ENCODE data around the gene UACA. TPM values are rescaled to one million over a fixed set of nuclear protein-coding genes. Genes with fewer than 3 reads are reported as not detected.
A peak's percentile ranks its signal among the peaks of the same experiment; 100 is the strongest.

The UACA gene
- total RNA-seq, 2 donors from 2014 or later = 22.4 to 27.2 TPM

- no peaks in the 10 kb centered on the region for H3K9me3 ChIP-seq
- H3K36me3 ChIP-seq (replicated peaks in 1 of 2; ENCODE audit: insufficient read depth in 1 of 2, low read depth in 2 of 2) = no peaks in the 10 kb centered on the region
- ATAC-seq = no peak
- H3K27ac ChIP-seq = peak overlapping the region; percentile 22 to 51 (median 40)
- intact Hi-C loops (cut with DNase I) = no loop called here
- H3K4me1 ChIP-seq = peaks cover 28% of the 10 kb centered on the region
- H3K4me3 ChIP-seq = no peak overlapping the region
- H3K27me3 ChIP-seq = no peaks in the 10 kb centered on the region
- no peak for DNase-seq
- TF ChIP-seq POLR2A (IDR thresholded peaks at IDR 0.05) (no peak), CTCF (IDR thresholded peaks at IDR 0.05) (no peak)
Observed at GRCh38 chr15:70698426-70698825, 64.9 kb downstream of the UACA start.

- Histone ChIP-seq H3K4me1 (peaks cover 8% of the 10 kb centered on the region), H3K27me3 (no peaks in the 10 kb centered on the region), H3K27ac (no peak overlapping the region), H3K4me3 (no peak overlapping the region), H3K36me3 (replicated peaks in 1 of 2; ENCODE audit: insufficient read depth in 1 of 2, low read depth in 2 of 2) (no peaks in the 10 kb centered on the region), H3K9me3 (no peaks in the 10 kb centered on the region)
- intact Hi-C loops (cut with DNase I) = no loop called here
- no peak for ATAC-seq
- DNase-seq = no peak
- 25 to 31% methylated on average over 2 of the region's 2 CpGs for WGBS, 2 donors
- no peak for TF ChIP-seq POLR2A (IDR thresholded peaks at IDR 0.05)
- TF ChIP-seq CTCF (IDR thresholded peaks at IDR 0.05) = no peak
Observed at GRCh38 chr15:70690491-70691276, 72.7 kb downstream of the UACA start.

- 55 to 62% methylated on average over 2 of the region's 2 CpGs for WGBS, 2 donors
- ATAC-seq (no peak), DNase-seq (no peak)
- TF ChIP-seq CTCF (IDR thresholded peaks at IDR 0.05) (no peak), POLR2A (IDR thresholded peaks at IDR 0.05) (no peak)
- Histone ChIP-seq H3K36me3 (replicated peaks in 1 of 2; ENCODE audit: insufficient read depth in 1 of 2, low read depth in 2 of 2) (no peaks in the 10 kb centered on the region), H3K4me1 (peaks cover 8% of the 10 kb centered on the region), H3K4me3 (no peak overlapping the region), H3K27me3 (no peaks in the 10 kb centered on the region), H3K9me3 (no peaks in the 10 kb centered on the region), H3K27ac (no peak overlapping the region)
- intact Hi-C loops (cut with DNase I) = no loop called here
Observed at GRCh38 chr15:70690021-70690420, 73.3 kb downstream of the UACA start.

GRCh38 chr15:70687482-70687881 lies 75.9 kb downstream of the UACA start:
- H3K4me3 ChIP-seq = no peak overlapping the region
- intact Hi-C loops (cut with DNase I) = loop anchor here (10.0 kb wide), 1 partner anchor 117 kb away; no protein-coding TSS in a partner anchor
- TF ChIP-seq POLR2A (IDR thresholded peaks at IDR 0.05) = no peak
- TF ChIP-seq CTCF (IDR thresholded peaks at IDR 0.05) = no peak
- H3K27me3 ChIP-seq = no peaks in the 10 kb centered on the region
- no peak overlapping the region for H3K27ac ChIP-seq
- no peak for DNase-seq
- H3K9me3 ChIP-seq = no peaks in the 10 kb centered on the region
- no peak for ATAC-seq
- H3K4me1 ChIP-seq = peaks cover 8% of the 10 kb centered on the region
- H3K36me3 ChIP-seq (replicated peaks in 1 of 2; ENCODE audit: insufficient read depth in 1 of 2, low read depth in 2 of 2) = no peaks in the 10 kb centered on the region
- WGBS, 2 donors = 79 to 83% methylated on average over 3 of the region's 3 CpGs

GRCh38 chr15:70680817-70681216 lies 82.5 kb downstream of the UACA start:
- WGBS, 2 donors = 67 to 69% methylated on average over 6 of the region's 6 CpGs
- peaks cover 0 to 2% of the 10 kb centered on the region in 2 donors for H3K36me3 ChIP-seq (replicated peaks in 1 of 2; ENCODE audit: insufficient read depth in 1 of 2, low read depth in 2 of 2)
- no peak for ATAC-seq
- intact Hi-C loops (cut with DNase I) = loop anchor here (10.0 kb wide), 1 partner anchor 124 kb away; no protein-coding TSS in a partner anchor
- no peaks in the 10 kb centered on the region for H3K9me3 ChIP-seq
- no peak for DNase-seq
- no peaks in the 10 kb centered on the region for H3K4me1 ChIP-seq
- H3K27me3 ChIP-seq = no peaks in the 10 kb centered on the region
- no peak overlapping the region for H3K4me3 ChIP-seq
- no peak overlapping the region for H3K27ac ChIP-seq
- TF ChIP-seq CTCF (IDR thresholded peaks at IDR 0.05) (no peak), POLR2A (IDR thresholded peaks at IDR 0.05) (no peak)

All from body of pancreas (tissue), 4 donors.